ENCODE measurements around the gene PDSS1. TPM values are rescaled to one million over a fixed set of nuclear protein-coding genes. Genes with fewer than 3 reads are reported as not detected.

PDSS1 gene
- total and polyA plus RNA-seq, 2 of the 13 experiments (the other 11 are each of a cell fraction or from before 2014, with no cell fraction given): 18.7 to 19.3 TPM

- Histone ChIP-seq H2AFZ (ENCODE audit: low read length) (no peak overlapping the region), H3K27me3 (ENCODE audit: control insufficient read depth in 1 of 2, insufficient read depth in 2 of 2, low read length in 2 of 2) (no peaks in the 10 kb centered on the region), H3K79me2 (ENCODE audit: insufficient read depth, low read length) (no peaks in the 10 kb centered on the region), H3K36me3 (replicated peaks in 1 of 2; ENCODE audit: control insufficient read depth in 1 of 2, insufficient read depth in 2 of 2, low read length in 2 of 2) (peaks cover 3 to 17% of the 10 kb centered on the region in 2 experiments; a peak in 4 of 5 replicates), H3K9ac (ENCODE audit: insufficient read depth, low read depth, low read length) (no peak overlapping the region), H4K20me1 (ENCODE audit: insufficient read depth, low read length) (no peaks in the 10 kb centered on the region), H3K4me1 (ENCODE audit: insufficient read depth, low read length) (no peaks in the 10 kb centered on the region), H3K4me3 (replicated peaks in 1 of 3; ENCODE audit: insufficient read depth in 1 of 3, low read depth in 2 of 3, low read length in 3 of 3) (no peak overlapping the region), H3K27ac (ENCODE audit: extremely low read length, insufficient read depth, low read length) (no peak overlapping the region), H3K9me3 (ENCODE audit: low read length) (no peaks in the 10 kb centered on the region), H3K4me2 (ENCODE audit: low read depth, low read length) (no peak overlapping the region)
- no TSS peak for BruUV-seq (replicated peaks)
- in situ Hi-C loops (cut with HindIII; ENCODE audit: extremely low pct_ligation_motif_present, low pct_unique_long_range_greater_than_20kb) (no loop called here), intact Hi-C loops (cut with micrococcal nuclease; ENCODE audit: unreplicated experiment) (no loop called here)
- FAIRE-seq: no peak
- POLR2A ChIA-PET: no interaction called here
- WGBS (ENCODE audit: low lambda C conversion rate): 97% methylated on average over 2 of the region's 2 CpGs
- CTCF ChIA-PET (ENCODE audit: low intra/inter-chr PET ratio, low total read pairs): no interaction called here
- DNase-seq (ENCODE audit: low spot score): no peak
- no peak for TF ChIP-seq GABPB1 (CRISPR knock-in tag; IDR thresholded peaks at IDR 0.05)
- no peak for TF ChIP-seq ZNF740 (CRISPR knock-in tag; IDR thresholded peaks at IDR 0.05)
- no peak for TF ChIP-seq ZFP36L1 (CRISPR knock-in tag; IDR thresholded peaks at IDR 0.05)
- TF ChIP-seq PCBP1 (IDR thresholded peaks at IDR 0.05; ENCODE audit: borderline replicate concordance, low read depth, low read length): no peak
- TF ChIP-seq MXD3 (CRISPR knock-in tag; IDR thresholded peaks at IDR 0.05): no peak
- TF ChIP-seq IKZF4 (CRISPR knock-in tag; IDR thresholded peaks at IDR 0.05; ENCODE audit: borderline replicate concordance, low read depth, not compliant biosample characterization): no peak
- no peak for TF ChIP-seq AGO2 (optimal IDR thresholded peaks at IDR 0.05; ENCODE audit: low read depth, low read length)
- no peak for TF ChIP-seq ZNF556 (CRISPR knock-in tag; IDR thresholded peaks at IDR 0.05; ENCODE audit: borderline replicate concordance)
- peak; percentile 48 for TF ChIP-seq PCBP2 (optimal IDR thresholded peaks at IDR 0.05; ENCODE audit: low read depth, low read length, poor library complexity, severe bottlenecking)
- peak; percentile 67 for TF ChIP-seq HNRNPK (IDR thresholded peaks at IDR 0.05; ENCODE audit: low read depth, low read length, poor library complexity, severe bottlenecking)
- no peak for TF ChIP-seq GATAD2A (CRISPR knock-in tag; IDR thresholded peaks at IDR 0.05)
- no peak for TF ChIP-seq MED13 (CRISPR knock-in tag; IDR thresholded peaks at IDR 0.05)
- TF ChIP-seq ZBTB26 (CRISPR knock-in tag; IDR thresholded peaks at IDR 0.05; ENCODE audit: borderline replicate concordance): no peak
- TF ChIP-seq ZNF773 (CRISPR knock-in tag; IDR thresholded peaks at IDR 0.05; ENCODE audit: borderline replicate concordance): no peak
- no peak for TF ChIP-seq SRSF9 (IDR thresholded peaks at IDR 0.05; ENCODE audit: borderline replicate concordance, insufficient read depth, low read depth, low read length, poor library complexity, severe bottlenecking)
- no peak for TF ChIP-seq SNAI1 (CRISPR knock-in tag; IDR thresholded peaks at IDR 0.05; ENCODE audit: borderline replicate concordance)
- no peak for TF ChIP-seq ZNF160 (CRISPR knock-in tag; IDR thresholded peaks at IDR 0.05)
- no peak for TF ChIP-seq ZFYVE20 (CRISPR knock-in tag; IDR thresholded peaks at IDR 0.05; ENCODE audit: borderline replicate concordance, low read depth)
- ATAC-seq: no peak
Observed at GRCh38 chr10:26765549-26765948, 68.0 kb downstream of the PDSS1 start.

All from HepG2 (cell line).